ENCODE data around the gene COQ3. TPM values are rescaled to one million over a fixed set of nuclear protein-coding genes. Genes with fewer than 3 reads are reported as not detected.

COQ3 gene, protein sequence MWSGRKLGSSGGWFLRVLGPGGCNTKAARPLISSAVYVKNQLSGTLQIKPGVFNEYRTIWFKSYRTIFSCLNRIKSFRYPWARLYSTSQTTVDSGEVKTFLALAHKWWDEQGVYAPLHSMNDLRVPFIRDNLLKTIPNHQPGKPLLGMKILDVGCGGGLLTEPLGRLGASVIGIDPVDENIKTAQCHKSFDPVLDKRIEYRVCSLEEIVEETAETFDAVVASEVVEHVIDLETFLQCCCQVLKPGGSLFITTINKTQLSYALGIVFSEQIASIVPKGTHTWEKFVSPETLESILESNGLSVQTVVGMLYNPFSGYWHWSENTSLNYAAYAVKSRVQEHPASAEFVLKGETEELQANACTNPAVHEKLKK
- total RNA-seq, result 3.3 and 5.0 TPM in 2 replicates

DNA sequence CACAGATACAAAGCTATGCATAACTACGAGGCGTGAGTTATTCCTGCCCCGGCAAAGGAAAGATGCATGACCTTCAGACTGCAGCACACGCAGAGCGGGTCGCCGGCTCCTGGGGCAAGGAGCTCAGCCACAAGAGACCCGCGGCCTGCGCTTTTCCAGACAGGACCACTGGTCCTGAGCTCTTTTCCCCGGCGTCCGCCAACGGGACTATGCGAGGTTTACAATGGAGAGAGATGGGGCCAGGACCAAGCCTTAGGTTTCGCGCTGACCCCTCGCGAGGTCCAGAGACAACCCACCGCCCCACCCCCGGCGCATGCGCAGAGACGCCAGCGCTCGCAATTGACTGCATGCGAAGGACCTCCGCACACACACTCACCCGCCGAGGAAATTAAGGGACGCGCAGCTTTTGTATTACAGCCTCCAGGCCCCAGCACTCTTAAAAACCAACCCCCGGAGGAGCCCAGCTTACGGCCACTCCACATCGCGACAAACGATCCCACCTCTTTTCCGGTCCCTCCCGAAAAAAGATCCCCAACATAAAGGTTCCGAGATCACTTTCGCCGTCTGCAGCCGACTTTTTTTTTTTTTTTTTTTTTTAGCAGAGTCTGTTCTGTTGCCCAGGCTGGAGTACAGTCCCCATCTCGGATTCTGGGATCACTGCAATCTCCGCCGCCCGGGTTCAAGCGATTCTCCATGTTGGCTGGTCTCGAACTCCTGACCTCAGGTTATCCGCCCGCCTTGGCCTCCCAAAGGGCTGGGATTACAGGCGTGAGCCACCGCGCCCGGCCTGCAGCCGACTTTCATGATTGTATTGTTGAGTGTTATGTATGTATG, at the start of gene COQ3:
Gene COQ3, minus strand, starts transcription at position 498 of the 834 bp plus-strand sequence. Its CDS starts 16 bp downstream, at position 482.
- peak; percentile 35 for DNase-seq (ENCODE audit: low read depth)
- peak within 1 kb of the TSS; percentile 86 for H3K4me3 ChIP-seq (ENCODE audit: low read depth, low read length)
- TF ChIP-seq, protein P1, sequence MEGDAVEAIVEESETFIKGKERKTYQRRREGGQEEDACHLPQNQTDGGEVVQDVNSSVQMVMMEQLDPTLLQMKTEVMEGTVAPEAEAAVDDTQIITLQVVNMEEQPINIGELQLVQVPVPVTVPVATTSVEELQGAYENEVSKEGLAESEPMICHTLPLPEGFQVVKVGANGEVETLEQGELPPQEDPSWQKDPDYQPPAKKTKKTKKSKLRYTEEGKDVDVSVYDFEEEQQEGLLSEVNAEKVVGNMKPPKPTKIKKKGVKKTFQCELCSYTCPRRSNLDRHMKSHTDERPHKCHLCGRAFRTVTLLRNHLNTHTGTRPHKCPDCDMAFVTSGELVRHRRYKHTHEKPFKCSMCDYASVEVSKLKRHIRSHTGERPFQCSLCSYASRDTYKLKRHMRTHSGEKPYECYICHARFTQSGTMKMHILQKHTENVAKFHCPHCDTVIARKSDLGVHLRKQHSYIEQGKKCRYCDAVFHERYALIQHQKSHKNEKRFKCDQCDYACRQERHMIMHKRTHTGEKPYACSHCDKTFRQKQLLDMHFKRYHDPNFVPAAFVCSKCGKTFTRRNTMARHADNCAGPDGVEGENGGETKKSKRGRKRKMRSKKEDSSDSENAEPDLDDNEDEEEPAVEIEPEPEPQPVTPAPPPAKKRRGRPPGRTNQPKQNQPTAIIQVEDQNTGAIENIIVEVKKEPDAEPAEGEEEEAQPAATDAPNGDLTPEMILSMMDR (IDR thresholded peaks at IDR 0.05; ENCODE audit: insufficient read depth, low read length, poor library complexity, severe bottlenecking), result no peak
- no peaks in the 10 kb centered on the region for H3K27me3 ChIP-seq (ENCODE audit: control insufficient read depth, insufficient read depth, low read length)
- no peaks in the 10 kb centered on the region for H3K36me3 ChIP-seq (ENCODE audit: control insufficient read depth, insufficient read depth, low read length)

DNA sequence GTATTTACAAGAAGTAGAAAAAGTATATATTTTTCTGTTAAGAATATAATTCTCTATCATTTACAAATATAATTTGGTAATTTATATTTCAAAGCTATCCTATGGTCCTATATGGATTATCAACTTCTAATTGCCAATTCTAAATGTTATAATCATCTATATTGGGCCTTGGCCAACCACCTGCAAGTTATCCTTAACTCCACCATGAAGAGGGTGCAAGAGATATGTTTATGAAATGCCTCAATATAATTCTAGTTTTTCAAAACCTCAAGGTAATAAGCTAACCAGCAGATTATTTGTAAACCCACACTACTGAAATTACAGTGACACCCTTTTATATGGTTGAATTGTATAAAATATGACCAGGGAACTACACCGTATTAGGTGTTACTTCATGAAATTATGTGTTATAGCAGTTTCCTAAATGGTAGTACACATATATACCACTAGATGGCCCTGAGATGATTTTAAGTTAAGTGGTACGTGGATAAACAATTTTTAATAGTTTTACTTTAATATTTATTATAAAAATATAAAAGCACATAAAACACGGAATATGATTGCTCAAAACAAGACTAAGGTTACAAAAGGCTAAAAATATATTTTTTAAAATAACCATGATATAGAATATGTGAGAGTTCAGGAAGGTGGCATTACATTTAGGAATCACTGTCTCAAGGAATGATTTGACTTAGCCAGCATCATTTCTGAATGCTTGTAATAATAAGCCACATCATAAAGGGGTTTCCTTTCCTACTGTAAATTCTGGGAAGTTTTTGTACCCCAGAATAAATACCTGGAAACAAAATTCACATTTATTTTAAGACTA, 40.9 kb upstream of the COQ3 start:
- Histone ChIP-seq H3K36me3 (ENCODE audit: control insufficient read depth, insufficient read depth, low read length) (no peaks in the 10 kb centered on the region), H3K4me3 (ENCODE audit: low read depth, low read length) (no peak overlapping the region), H3K27me3 (ENCODE audit: control insufficient read depth, insufficient read depth, low read length) (no peaks in the 10 kb centered on the region)
- TF ChIP-seq, protein P1 (IDR thresholded peaks at IDR 0.05; ENCODE audit: insufficient read depth, low read length, poor library complexity, severe bottlenecking), result peak; percentile 63
- DNase-seq (ENCODE audit: low read depth), result no peak

DNA sequence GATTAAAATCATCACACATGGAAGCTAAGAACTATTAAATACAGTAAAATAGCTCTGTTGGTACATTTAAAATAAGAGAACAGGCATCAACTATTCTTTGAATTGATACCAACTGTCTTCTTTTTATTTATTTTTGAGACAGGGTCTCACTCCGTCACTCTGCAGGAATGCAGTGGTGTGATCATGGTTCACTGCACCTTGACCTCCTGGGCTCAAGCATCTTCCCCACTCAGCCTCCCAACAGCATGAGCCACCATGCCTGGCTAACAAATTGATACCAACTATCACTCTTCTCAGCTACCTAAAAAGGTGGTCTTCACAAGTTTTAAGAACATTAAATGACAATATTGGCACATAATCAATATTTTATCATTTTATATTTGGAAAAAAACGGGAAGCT, 38.9 kb upstream of the COQ3 start:
- TF ChIP-seq, protein P1 (IDR thresholded peaks at IDR 0.05; ENCODE audit: insufficient read depth, low read length, poor library complexity, severe bottlenecking), result no peak
- H3K27me3 ChIP-seq (ENCODE audit: control insufficient read depth, insufficient read depth, low read length), result no peaks in the 10 kb centered on the region
- no peaks in the 10 kb centered on the region for H3K36me3 ChIP-seq (ENCODE audit: control insufficient read depth, insufficient read depth, low read length)
- H3K4me3 ChIP-seq (ENCODE audit: low read depth, low read length), result no peak overlapping the region
- peak; percentile 41 for DNase-seq (ENCODE audit: low read depth)

DNA sequence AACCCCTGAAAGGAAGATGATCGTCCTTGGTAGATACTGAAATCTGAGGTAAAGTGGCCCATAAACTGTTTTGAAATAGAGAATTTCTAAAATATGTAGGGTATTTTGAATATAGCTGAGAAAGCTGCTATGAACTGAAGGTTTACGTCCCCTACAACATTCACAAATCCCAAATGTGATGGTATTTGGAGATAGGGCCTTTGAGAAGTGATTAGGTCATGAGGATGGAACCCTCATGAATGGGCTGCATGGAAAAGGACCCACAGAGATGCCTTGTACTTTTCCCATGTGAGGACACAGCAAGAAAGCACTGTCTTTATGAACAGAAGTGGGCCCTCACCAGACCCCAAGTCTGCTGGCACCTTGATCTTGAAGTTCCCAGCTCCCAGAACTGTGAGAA, 37.9 kb upstream of the COQ3 start:
- TF ChIP-seq, protein P1 (IDR thresholded peaks at IDR 0.05; ENCODE audit: insufficient read depth, low read length, poor library complexity, severe bottlenecking), result no peak
- H3K27me3 ChIP-seq (ENCODE audit: control insufficient read depth, insufficient read depth, low read length), result no peaks in the 10 kb centered on the region
- no peaks in the 10 kb centered on the region for H3K36me3 ChIP-seq (ENCODE audit: control insufficient read depth, insufficient read depth, low read length)
- DNase-seq (ENCODE audit: low read depth), result no peak
- no peak overlapping the region for H3K4me3 ChIP-seq (ENCODE audit: low read depth, low read length)

DNA sequence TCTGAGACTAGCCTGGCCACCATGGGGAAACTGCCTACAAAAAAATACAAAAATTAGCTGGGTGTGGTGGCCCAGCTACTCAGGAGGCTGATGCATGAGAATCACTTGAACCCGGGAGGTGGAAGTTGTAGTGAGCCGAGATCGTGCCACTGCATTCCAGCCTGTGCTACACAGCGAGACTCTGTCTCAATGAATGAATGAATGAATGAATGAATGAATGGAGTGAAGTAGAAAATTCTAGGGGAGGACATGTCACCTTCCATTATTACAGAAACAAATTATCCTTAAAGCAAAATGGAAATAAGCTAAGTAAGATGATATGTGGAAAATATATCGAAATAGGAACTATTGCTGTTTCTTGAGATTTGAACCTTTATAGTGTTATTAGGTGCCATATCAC, 34.0 kb upstream of the COQ3 start:
- TF ChIP-seq, protein P1 (IDR thresholded peaks at IDR 0.05; ENCODE audit: insufficient read depth, low read length, poor library complexity, severe bottlenecking), result no peak
- H3K27me3 ChIP-seq (ENCODE audit: control insufficient read depth, insufficient read depth, low read length), result no peaks in the 10 kb centered on the region
- peaks cover 1% of the 10 kb centered on the region for H3K36me3 ChIP-seq (ENCODE audit: control insufficient read depth, insufficient read depth, low read length)
- no peak overlapping the region for H3K4me3 ChIP-seq (ENCODE audit: low read depth, low read length)
- no peak for DNase-seq (ENCODE audit: low read depth)

All from kidney epithelial cell (primary cell).